ENCODE data around the gene MRPL36.

The MRPL36 gene

DNA sequence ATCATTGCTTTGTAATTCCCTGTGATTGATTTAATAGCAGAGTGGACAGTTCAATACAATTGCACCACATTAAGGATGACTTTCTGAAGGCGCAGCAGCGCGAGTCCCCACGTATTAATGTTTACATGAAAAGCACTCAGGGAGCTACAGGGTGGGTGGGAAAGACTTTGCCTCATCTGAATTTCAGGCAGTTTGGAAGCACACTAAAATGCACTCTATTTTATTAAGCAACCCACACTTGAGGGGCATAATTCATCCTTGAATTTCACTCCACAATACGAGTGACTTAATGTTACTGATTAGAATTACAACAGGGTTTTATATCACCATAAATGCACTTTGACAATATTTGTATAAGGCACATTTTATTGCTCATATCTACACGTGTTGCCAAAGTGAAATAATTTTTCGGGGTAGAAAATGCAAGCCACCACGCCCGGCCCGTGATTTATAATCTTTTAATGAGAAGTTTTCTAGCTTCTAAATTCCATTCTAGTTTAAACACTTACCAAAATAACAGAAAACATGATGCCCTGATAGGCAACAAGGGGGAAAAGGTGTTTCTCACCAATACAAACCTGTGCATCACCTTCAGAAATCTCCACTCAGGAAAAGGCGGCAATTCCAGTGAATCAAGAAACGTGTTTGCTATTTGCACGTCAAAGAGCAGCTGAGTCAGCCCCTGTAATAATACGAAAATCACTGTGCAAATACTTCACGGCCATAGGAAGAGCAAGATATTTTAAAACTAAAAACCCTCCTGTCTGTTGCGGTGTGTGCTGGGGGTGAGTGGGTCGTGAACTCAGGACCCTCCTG, 42.6 kb upstream of the MRPL36 start:
- Histone ChIP-seq H3K4me1 (ENCODE audit: control extremely low read depth in 1 of 4, control insufficient read depth in 4 of 4, insufficient read depth in 4 of 4, low read length in 3 of 4) (no peaks in the 10 kb centered on the region), H3K36me3 (ENCODE audit: control insufficient read depth in 4 of 4, insufficient read depth in 4 of 4, low read length in 3 of 4) (no peaks in the 10 kb centered on the region), H3K27ac (ENCODE audit: insufficient read depth in 1 of 2, low read depth in 1 of 2, low read length in 2 of 2, poor library complexity in 1 of 2, severe bottlenecking in 2 of 2) (no peak overlapping the region), H3K27me3 (replicated peaks in 2 of 5; ENCODE audit: control insufficient read depth in 4 of 5, insufficient read depth in 5 of 5, low read length in 4 of 5) (peaks cover 0 to 67% (median 15%) of the 10 kb centered on the region in 5 experiments), H3K9me3 (ENCODE audit: control extremely low read depth in 1 of 5, control insufficient read depth in 4 of 5, insufficient read depth in 2 of 5, low read depth in 1 of 5, low read length in 4 of 5) (no peaks in the 10 kb centered on the region), H3K4me3 (ENCODE audit: control insufficient read depth in 1 of 7, extremely low read depth in 1 of 7, insufficient read depth in 4 of 7, low read depth in 2 of 7, low read length in 6 of 7) (no peak overlapping the region)
- DNase-seq: no peak
- ChIA-PET POLR2A (no interaction called here), CTCF (no interaction called here)
- 96% methylated on average over 4 of the region's 17 CpGs for WGBS (ENCODE audit: insufficient coverage)

- WGBS (ENCODE audit: insufficient coverage): 49% methylated on average over 30 of the region's 31 CpGs
- H3K36me3 ChIP-seq (ENCODE audit: control insufficient read depth in 4 of 4, insufficient read depth in 4 of 4, low read length in 3 of 4): no peaks in the 10 kb centered on the region
- ChIA-PET CTCF (no interaction called here), POLR2A (no interaction called here)
- H3K4me3 ChIP-seq (ENCODE audit: control insufficient read depth in 1 of 7, extremely low read depth in 1 of 7, insufficient read depth in 4 of 7, low read depth in 2 of 7, low read length in 6 of 7): no peak overlapping the region
- no peaks in the 10 kb centered on the region for H3K9me3 ChIP-seq (ENCODE audit: control extremely low read depth in 1 of 5, control insufficient read depth in 4 of 5, insufficient read depth in 2 of 5, low read depth in 1 of 5, low read length in 4 of 5)
- no peak overlapping the region for H3K27ac ChIP-seq (ENCODE audit: insufficient read depth in 1 of 2, low read depth in 1 of 2, low read length in 2 of 2, poor library complexity in 1 of 2, severe bottlenecking in 2 of 2)
- no peak for DNase-seq
- peaks cover 0 to 66% (median 15%) of the 10 kb centered on the region in 5 experiments for H3K27me3 ChIP-seq (replicated peaks in 2 of 5; ENCODE audit: control insufficient read depth in 4 of 5, insufficient read depth in 5 of 5, low read length in 4 of 5)
- no peaks in the 10 kb centered on the region for H3K4me1 ChIP-seq (ENCODE audit: control extremely low read depth in 1 of 4, control insufficient read depth in 4 of 4, insufficient read depth in 4 of 4, low read length in 3 of 4)
Measured at GRCh38 chr5:1840741-1841521, 41.3 kb upstream of the MRPL36 start.

DNA sequence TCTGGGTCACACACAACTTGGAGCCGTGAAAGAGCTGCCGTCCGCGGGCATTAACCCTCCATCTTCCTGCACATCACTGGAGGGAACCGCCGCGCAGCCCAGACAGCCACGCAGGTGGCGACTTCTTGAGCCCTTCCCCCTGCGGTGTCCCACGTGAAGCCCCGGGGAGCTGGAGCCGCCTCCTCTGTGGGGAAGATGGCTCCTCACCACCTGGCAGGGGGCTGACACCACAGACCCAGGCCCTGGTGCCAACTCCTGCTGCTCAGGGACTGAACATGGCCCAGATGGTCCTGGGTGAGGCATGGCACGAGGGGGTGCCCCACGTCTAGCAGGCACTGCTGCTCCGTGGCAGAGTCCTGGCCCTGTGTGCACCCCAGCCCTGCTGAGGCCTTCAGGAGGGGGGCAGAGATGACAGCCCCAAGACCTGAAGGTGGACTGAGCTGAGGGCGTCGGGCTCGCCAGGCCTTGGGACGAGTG, 40.5 kb upstream of the MRPL36 start:
- H3K27ac ChIP-seq (ENCODE audit: insufficient read depth in 1 of 2, low read depth in 1 of 2, low read length in 2 of 2, poor library complexity in 1 of 2, severe bottlenecking in 2 of 2): no peak overlapping the region
- H3K4me1 ChIP-seq (ENCODE audit: control extremely low read depth in 1 of 4, control insufficient read depth in 4 of 4, insufficient read depth in 4 of 4, low read length in 3 of 4): no peaks in the 10 kb centered on the region
- H3K9me3 ChIP-seq (ENCODE audit: control extremely low read depth in 1 of 5, control insufficient read depth in 4 of 5, insufficient read depth in 2 of 5, low read depth in 1 of 5, low read length in 4 of 5): no peaks in the 10 kb centered on the region
- H3K4me3 ChIP-seq (ENCODE audit: control insufficient read depth in 1 of 7, extremely low read depth in 1 of 7, insufficient read depth in 4 of 7, low read depth in 2 of 7, low read length in 6 of 7): no peak overlapping the region
- peaks cover 0 to 70% (median 18%) of the 10 kb centered on the region in 5 experiments for H3K27me3 ChIP-seq (replicated peaks in 2 of 5; ENCODE audit: control insufficient read depth in 4 of 5, insufficient read depth in 5 of 5, low read length in 4 of 5)
- WGBS (ENCODE audit: insufficient coverage): 88% methylated on average over 14 of the region's 20 CpGs
- ChIA-PET POLR2A (no interaction called here), CTCF (no interaction called here)
- H3K36me3 ChIP-seq (ENCODE audit: control insufficient read depth in 4 of 4, insufficient read depth in 4 of 4, low read length in 3 of 4): no peaks in the 10 kb centered on the region
- DNase-seq: no peak

DNA sequence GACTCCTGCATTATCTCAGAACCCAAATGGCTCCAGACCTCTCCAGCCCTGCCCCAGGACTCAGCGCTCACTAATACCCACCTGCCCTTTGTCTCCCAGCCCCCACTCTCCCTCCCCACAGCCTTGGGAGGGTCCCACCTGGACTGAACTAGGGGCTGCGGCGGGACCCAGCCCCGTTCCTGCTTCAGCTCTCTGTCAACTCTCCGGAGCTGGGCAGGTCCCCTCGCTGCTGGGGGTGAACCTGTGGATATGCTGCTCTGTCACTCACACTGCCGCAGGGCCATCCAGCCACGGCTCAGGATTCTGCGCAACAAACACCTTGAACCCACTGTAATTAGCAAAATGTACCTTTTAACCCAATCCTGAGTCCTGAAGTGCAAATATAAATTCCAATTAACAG, 38.4 kb upstream of the MRPL36 start:
- Histone ChIP-seq H3K4me1 (ENCODE audit: control extremely low read depth in 1 of 4, control insufficient read depth in 4 of 4, insufficient read depth in 4 of 4, low read length in 3 of 4) (no peaks in the 10 kb centered on the region), H3K27ac (ENCODE audit: insufficient read depth in 1 of 2, low read depth in 1 of 2, low read length in 2 of 2, poor library complexity in 1 of 2, severe bottlenecking in 2 of 2) (no peak overlapping the region), H3K9me3 (ENCODE audit: control extremely low read depth in 1 of 5, control insufficient read depth in 4 of 5, insufficient read depth in 2 of 5, low read depth in 1 of 5, low read length in 4 of 5) (no peaks in the 10 kb centered on the region), H3K36me3 (ENCODE audit: control insufficient read depth in 4 of 4, insufficient read depth in 4 of 4, low read length in 3 of 4) (no peaks in the 10 kb centered on the region), H3K27me3 (replicated peaks in 2 of 5; ENCODE audit: control insufficient read depth in 4 of 5, insufficient read depth in 5 of 5, low read length in 4 of 5) (peaks cover 0 to 75% (median 19%) of the 10 kb centered on the region in 5 experiments), H3K4me3 (ENCODE audit: control insufficient read depth in 1 of 7, extremely low read depth in 1 of 7, insufficient read depth in 4 of 7, low read depth in 2 of 7, low read length in 6 of 7) (no peak overlapping the region)
- WGBS (ENCODE audit: insufficient coverage): 91% methylated on average over 4 of the region's 9 CpGs
- ChIA-PET POLR2A (no interaction called here), CTCF (no interaction called here)
- DNase-seq: no peak

- peaks cover 0 to 83% (median 21%) of the 10 kb centered on the region in 5 experiments for H3K27me3 ChIP-seq (replicated peaks in 2 of 5; ENCODE audit: control insufficient read depth in 4 of 5, insufficient read depth in 5 of 5, low read length in 4 of 5)
- 90% methylated on average over 28 of the region's 32 CpGs for WGBS (ENCODE audit: insufficient coverage)
- POLR2A ChIA-PET: no interaction called here
- no peaks in the 10 kb centered on the region for H3K36me3 ChIP-seq (ENCODE audit: control insufficient read depth in 4 of 4, insufficient read depth in 4 of 4, low read length in 3 of 4)
- no peaks in the 10 kb centered on the region for H3K9me3 ChIP-seq (ENCODE audit: control extremely low read depth in 1 of 5, control insufficient read depth in 4 of 5, insufficient read depth in 2 of 5, low read depth in 1 of 5, low read length in 4 of 5)
- no peak overlapping the region for H3K4me3 ChIP-seq (ENCODE audit: control insufficient read depth in 1 of 7, extremely low read depth in 1 of 7, insufficient read depth in 4 of 7, low read depth in 2 of 7, low read length in 6 of 7)
- no peak overlapping the region for H3K27ac ChIP-seq (ENCODE audit: insufficient read depth in 1 of 2, low read depth in 1 of 2, low read length in 2 of 2, poor library complexity in 1 of 2, severe bottlenecking in 2 of 2)
- no peak for DNase-seq
- CTCF ChIA-PET: no interaction called here
- H3K4me1 ChIP-seq (ENCODE audit: control extremely low read depth in 1 of 4, control insufficient read depth in 4 of 4, insufficient read depth in 4 of 4, low read length in 3 of 4): no peaks in the 10 kb centered on the region
Measured at GRCh38 chr5:1836891-1837880, 37.5 kb upstream of the MRPL36 start.

DNA sequence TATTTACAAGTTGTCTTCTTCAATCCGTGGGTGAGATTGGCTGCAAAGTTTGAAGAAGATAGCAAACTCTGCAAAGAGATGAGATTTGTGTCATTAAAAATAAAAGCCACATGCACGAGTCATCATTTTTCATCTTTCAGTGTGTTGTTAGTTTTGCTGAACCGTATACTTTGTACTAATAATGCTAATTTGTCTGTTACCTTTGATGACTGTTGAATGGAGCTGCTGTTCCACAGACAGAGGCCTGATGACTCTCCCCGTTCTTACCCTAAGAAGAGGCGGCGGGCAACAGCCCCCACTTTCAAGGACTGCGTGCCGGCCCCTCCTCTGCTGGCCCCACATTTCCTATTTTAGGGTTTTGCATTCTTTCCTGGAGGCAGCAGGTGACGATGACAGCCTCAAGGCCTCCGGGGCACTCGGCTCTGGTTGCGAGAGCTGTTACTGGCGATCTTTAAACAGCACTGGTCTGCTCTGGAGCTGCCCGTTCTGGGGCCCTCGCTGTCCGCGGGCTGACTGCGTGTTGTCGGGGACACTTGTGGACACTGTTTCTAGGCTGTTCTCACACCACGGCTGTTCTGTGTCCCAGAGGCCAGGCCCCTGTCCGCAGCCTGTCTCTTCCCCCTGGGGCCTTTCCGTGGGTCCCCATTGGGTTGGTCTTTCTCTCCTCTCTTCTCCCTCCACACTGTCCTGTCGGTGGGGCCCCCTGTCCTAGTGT, 36.7 kb upstream of the MRPL36 start:
- 74% methylated on average over 20 of the region's 23 CpGs for WGBS (ENCODE audit: insufficient coverage)

More for the DNA sequence above, 36.7 kb upstream of the MRPL36 start:
- H3K9me3 ChIP-seq (ENCODE audit: control extremely low read depth in 1 of 5, control insufficient read depth in 4 of 5, insufficient read depth in 2 of 5, low read depth in 1 of 5, low read length in 4 of 5): no peaks in the 10 kb centered on the region
- H3K27ac ChIP-seq (ENCODE audit: insufficient read depth in 1 of 2, low read depth in 1 of 2, low read length in 2 of 2, poor library complexity in 1 of 2, severe bottlenecking in 2 of 2): no peak overlapping the region
- DNase-seq: no peak
- CTCF ChIA-PET: no interaction called here
- H3K4me3 ChIP-seq (ENCODE audit: control insufficient read depth in 1 of 7, extremely low read depth in 1 of 7, insufficient read depth in 4 of 7, low read depth in 2 of 7, low read length in 6 of 7): no peak overlapping the region
- no peaks in the 10 kb centered on the region for H3K4me1 ChIP-seq (ENCODE audit: control extremely low read depth in 1 of 4, control insufficient read depth in 4 of 4, insufficient read depth in 4 of 4, low read length in 3 of 4)
- no peaks in the 10 kb centered on the region for H3K36me3 ChIP-seq (ENCODE audit: control insufficient read depth in 4 of 4, insufficient read depth in 4 of 4, low read length in 3 of 4)
- POLR2A ChIA-PET: no interaction called here
- H3K27me3 ChIP-seq (replicated peaks in 2 of 5; ENCODE audit: control insufficient read depth in 4 of 5, insufficient read depth in 5 of 5, low read length in 4 of 5): peaks cover 0 to 88% (median 20%) of the 10 kb centered on the region in 5 experiments
